ENCODE results near the gene NRCAM. TPM values are rescaled to one million over a fixed set of nuclear protein-coding genes. Genes with fewer than 3 reads are reported as not detected.

The NRCAM gene
- polyA plus RNA-seq, 2 of the 4 experiments (the other 2 are of a cell fraction) = 129 to 210 TPM

DNA sequence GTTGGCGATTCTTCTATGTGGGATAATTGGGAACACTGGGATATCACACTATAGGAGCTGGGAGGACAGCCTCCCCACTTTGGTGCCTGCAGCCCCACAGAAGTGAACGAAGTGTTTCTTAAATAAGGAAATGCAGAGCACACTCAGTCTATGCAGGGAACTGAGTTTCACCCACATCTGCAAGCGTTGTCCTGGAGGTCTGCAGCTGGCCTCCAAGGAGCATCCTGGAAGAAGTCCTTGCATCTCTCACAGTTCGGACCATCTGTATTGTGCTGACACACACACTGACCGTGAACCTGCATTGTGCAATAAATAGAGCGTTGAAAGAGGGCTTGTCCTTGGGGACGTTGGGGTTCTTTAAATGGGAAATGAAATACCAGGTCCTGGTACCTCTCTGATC lies 351.9 kb downstream of the NRCAM start:
- POLR2A ChIA-PET = no interaction called here
- peak overlapping the region; percentile 36 to 54; a peak in 5 of 6 replicates for H3K27ac ChIP-seq
- no peak for FAIRE-seq
- CTCF ChIA-PET = interaction anchor here (1.0 to 1.4 kb wide), 4 partner anchors 9 to 88 kb away, joined by 3 to 5 read pairs (median 4); no protein-coding TSS in a partner anchor
- DNase-seq (ENCODE audit: low read depth in 1 of 2, low spot score in 1 of 2) = no peak
- peak overlapping the region; percentile 24; the same call in 1 of the 3 replicates for H3K4me2 ChIP-seq
- no peaks in the 10 kb centered on the region for H3K9me3 ChIP-seq
- 83% methylated on average over 7 of the region's 7 CpGs for WGBS (ENCODE audit: missing lambda C conversion rate)
- H3K4me3 ChIP-seq = no peak overlapping the region
- TF ChIP-seq CEBPB (IDR thresholded peaks at IDR 0.05) (peak in 1 of 2 experiments; percentile 39; a peak in 1 of 4 replicates), RFX5 (IDR thresholded peaks at IDR 0.05) (no peak)
- ATAC-seq = peak in 1 of 2 experiments; percentile 29; a peak in 3 of 6 replicates
- H3K4me1 ChIP-seq = peaks cover 15% of the 10 kb centered on the region

DNA sequence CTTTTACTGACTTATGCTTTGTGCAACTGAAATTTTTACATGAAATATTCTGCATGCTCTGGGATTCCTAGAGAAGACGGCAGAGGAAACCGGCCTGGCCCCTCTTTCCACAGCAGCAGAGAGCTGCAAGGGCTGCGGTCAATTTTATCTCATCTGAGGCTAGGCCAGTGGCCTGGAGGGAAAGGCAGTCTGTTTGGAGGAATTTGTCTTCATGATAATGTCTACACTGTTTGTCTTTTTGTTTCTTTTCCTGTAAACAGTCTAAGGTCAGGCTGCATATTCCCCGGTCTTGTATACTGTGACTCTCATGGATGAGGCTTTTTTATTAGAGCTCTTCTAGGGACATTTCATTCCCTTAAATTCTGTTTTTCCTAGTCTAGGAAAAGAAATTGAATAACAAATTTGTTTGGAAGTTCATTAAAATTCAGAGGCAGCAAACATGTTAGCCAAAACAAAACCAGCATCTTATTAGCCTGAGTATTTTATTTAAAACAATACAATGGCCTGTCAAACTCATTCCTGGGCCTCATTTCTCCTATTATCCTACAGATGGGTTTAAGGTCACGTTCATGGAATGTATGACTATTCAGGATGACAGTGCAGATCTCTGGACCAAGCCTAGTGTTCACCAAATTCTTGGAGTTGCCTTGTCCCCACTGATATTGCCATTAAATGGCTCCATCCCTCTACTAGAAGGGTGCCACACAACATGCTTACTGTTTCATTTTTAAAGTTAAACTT lies 352.5 kb downstream of the NRCAM start:
- ATAC-seq (peak in 1 of 2 experiments; percentile 78; a peak in 3 of 6 replicates), DNase-seq (ENCODE audit: low read depth in 1 of 2, low spot score in 1 of 2) (peak in 1 of 2 experiments; percentile 48)
- WGBS (ENCODE audit: missing lambda C conversion rate) = 73% methylated on average over 5 of the region's 5 CpGs

DNA sequence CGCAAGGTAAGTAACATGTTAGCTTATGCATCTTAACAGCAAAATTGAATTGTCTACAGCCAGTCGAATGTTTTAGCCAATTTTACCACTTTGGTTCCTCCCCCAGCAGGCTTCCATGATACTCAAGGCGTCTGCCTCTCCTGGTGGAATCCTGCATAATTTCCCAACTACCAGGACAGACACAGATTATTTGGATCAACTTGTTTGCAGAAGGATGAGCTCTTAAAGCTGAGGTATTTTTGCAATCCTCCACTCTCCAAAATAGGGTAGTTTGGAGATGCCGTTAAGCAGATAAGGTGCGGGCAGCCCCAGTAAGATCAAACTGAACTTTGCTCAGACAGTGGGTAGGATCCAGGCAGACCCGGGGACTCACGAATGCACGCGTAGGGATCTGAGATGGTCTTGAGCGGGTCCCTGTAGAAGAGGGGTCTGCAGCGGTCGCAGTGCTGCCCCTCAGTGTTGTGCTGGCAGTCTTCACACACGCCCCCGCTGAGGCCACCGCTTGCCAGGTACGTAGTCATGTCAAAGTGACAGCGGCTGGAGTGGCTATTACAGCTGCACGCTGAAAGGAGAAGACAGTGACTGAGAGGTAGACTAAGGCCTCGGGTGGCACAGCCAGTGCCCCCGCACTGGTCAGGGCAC lies 353.4 kb downstream of the NRCAM start:
- ChIA-PET POLR2A (no interaction called here), CTCF (interaction anchor here (1.6 kb wide), 1 partner anchor 43 kb away, joined by 4 read pairs; no protein-coding TSS in a partner anchor)
- TF ChIP-seq KDM5A (IDR thresholded peaks at IDR 0.05) = no peak
- no peak for TF ChIP-seq TP53 (CRISPR knock-in tag; IDR thresholded peaks at IDR 0.05)
- TF ChIP-seq, protein P1, sequence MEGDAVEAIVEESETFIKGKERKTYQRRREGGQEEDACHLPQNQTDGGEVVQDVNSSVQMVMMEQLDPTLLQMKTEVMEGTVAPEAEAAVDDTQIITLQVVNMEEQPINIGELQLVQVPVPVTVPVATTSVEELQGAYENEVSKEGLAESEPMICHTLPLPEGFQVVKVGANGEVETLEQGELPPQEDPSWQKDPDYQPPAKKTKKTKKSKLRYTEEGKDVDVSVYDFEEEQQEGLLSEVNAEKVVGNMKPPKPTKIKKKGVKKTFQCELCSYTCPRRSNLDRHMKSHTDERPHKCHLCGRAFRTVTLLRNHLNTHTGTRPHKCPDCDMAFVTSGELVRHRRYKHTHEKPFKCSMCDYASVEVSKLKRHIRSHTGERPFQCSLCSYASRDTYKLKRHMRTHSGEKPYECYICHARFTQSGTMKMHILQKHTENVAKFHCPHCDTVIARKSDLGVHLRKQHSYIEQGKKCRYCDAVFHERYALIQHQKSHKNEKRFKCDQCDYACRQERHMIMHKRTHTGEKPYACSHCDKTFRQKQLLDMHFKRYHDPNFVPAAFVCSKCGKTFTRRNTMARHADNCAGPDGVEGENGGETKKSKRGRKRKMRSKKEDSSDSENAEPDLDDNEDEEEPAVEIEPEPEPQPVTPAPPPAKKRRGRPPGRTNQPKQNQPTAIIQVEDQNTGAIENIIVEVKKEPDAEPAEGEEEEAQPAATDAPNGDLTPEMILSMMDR (IDR thresholded peaks at IDR 0.05) = no peak
- TF ChIP-seq, protein P2, sequence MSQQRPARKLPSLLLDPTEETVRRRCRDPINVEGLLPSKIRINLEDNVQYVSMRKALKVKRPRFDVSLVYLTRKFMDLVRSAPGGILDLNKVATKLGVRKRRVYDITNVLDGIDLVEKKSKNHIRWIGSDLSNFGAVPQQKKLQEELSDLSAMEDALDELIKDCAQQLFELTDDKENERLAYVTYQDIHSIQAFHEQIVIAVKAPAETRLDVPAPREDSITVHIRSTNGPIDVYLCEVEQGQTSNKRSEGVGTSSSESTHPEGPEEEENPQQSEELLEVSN (IDR thresholded peaks at IDR 0.05; ENCODE audit: borderline replicate concordance, low read depth) = no peak
- TF ChIP-seq EP300 (IDR thresholded peaks at IDR 0.05) = no peak
- no peak for TF ChIP-seq GATA3 (IDR thresholded peaks at IDR 0.05; ENCODE audit: borderline replicate concordance)
- TF ChIP-seq RCOR1 (IDR thresholded peaks at IDR 0.05; ENCODE audit: low read depth, low read length) = no peak
- no peak for TF ChIP-seq ZFP36 (IDR thresholded peaks at IDR 0.05; ENCODE audit: borderline replicate concordance, partially characterized antibody)
- no peak for TF ChIP-seq MAZ (IDR thresholded peaks at IDR 0.05; ENCODE audit: borderline replicate concordance, low read depth, low read length)
- no peak for TF ChIP-seq HOXA7 (CRISPR knock-in tag; IDR thresholded peaks at IDR 0.05)
- TF ChIP-seq CBX8 (IDR thresholded peaks at IDR 0.05) = no peak
- TF ChIP-seq HEYL (CRISPR knock-in tag; IDR thresholded peaks at IDR 0.05) = no peak
- no peak for TF ChIP-seq EHMT2 (IDR thresholded peaks at IDR 0.05; ENCODE audit: low read depth)
- no peak for TF ChIP-seq JUN (IDR thresholded peaks at IDR 0.05)
- TF ChIP-seq ZNF302 (CRISPR knock-in tag; IDR thresholded peaks at IDR 0.05) = no peak
- no peak for TF ChIP-seq RARB (CRISPR knock-in tag; IDR thresholded peaks at IDR 0.05)
- no peak for TF ChIP-seq RAD21 (conservative IDR thresholded peaks at IDR 0.05 in 1 of 2, IDR thresholded peaks at IDR 0.05 in 1 of 2)
- no peak for TF ChIP-seq NFE2L2 (conservative IDR thresholded peaks at IDR 0.05; ENCODE audit: low read length)
- no peak for TF ChIP-seq RNF2 (IDR thresholded peaks at IDR 0.05; ENCODE audit: borderline replicate concordance, low read depth)
- FAIRE-seq (no peak), ATAC-seq (no peak), DNase-seq (ENCODE audit: low read depth in 1 of 2, low spot score in 1 of 2) (no peak)
- H3K9me3 ChIP-seq = no peaks in the 10 kb centered on the region
- WGBS (ENCODE audit: missing lambda C conversion rate) = 90% methylated on average over 20 of the region's 20 CpGs
- H3K4me2 ChIP-seq = no peak overlapping the region
- peaks cover 10% of the 10 kb centered on the region for H3K4me1 ChIP-seq
- H3K27ac ChIP-seq = no peak overlapping the region
- no peak overlapping the region for H3K4me3 ChIP-seq

More for the DNA sequence above, 352.5 kb downstream of the NRCAM start:
- Histone ChIP-seq H3K27ac (peak overlapping the region; percentile 36 to 54; a peak in 5 of 6 replicates), H3K4me3 (no peak overlapping the region), H3K4me1 (peaks cover 15% of the 10 kb centered on the region), H3K4me2 (peak overlapping the region; percentile 24; the same call in 2 of the 3 replicates), H3K9me3 (no peaks in the 10 kb centered on the region)
- ChIA-PET POLR2A (no interaction called here), CTCF (interaction anchor here (1.0 to 1.6 kb wide), 5 partner anchors 8 to 87 kb away, joined by 3 to 5 read pairs (median 4); no protein-coding TSS in a partner anchor)
- no peak for FAIRE-seq
- TF ChIP-seq JUN (IDR thresholded peaks at IDR 0.05) = no peak
- no peak for TF ChIP-seq SREBF2 (IDR thresholded peaks at IDR 0.05)
- TF ChIP-seq CEBPB (IDR thresholded peaks at IDR 0.05) = no peak
- TF ChIP-seq NFE2L2 (conservative IDR thresholded peaks at IDR 0.05; ENCODE audit: low read length) = 0 out of 2 replicates have a peak, but pooled peaks have one; percentile 45
- TF ChIP-seq TFCP2L1 (CRISPR knock-in tag; IDR thresholded peaks at IDR 0.05) = no peak
- no peak for TF ChIP-seq ESRRA (IDR thresholded peaks at IDR 0.05; ENCODE audit: borderline replicate concordance, low read length)
- no peak for TF ChIP-seq FOSL2 (IDR thresholded peaks at IDR 0.05)
- TF ChIP-seq FOSL2 (CRISPR knock-in tag; IDR thresholded peaks at IDR 0.05) = no peak
- TF ChIP-seq MAFK (IDR thresholded peaks at IDR 0.05; ENCODE audit: partially characterized antibody) = peak; percentile 65
